Muscle of back (tissue), 11 donors: Measurements from ENCODE around the gene QRFP. TPM values are rescaled to one million over a fixed set of nuclear protein-coding genes. Genes with fewer than 3 reads are reported as not detected.

Experiments used
- DNase-seq, 3 donors: peaks; one replicate each; pipeline versions ENCODE4 v3.0.0 to v3.0.0-alpha.2; 2013
- polyA plus RNA-seq, 10 donors: library from polyadenylated mRNA; unstranded; fragments of 120-200 nt; gene quantifications; one replicate each; pipeline ENCODE4 v1.2.1, GENCODE V29; 2013; ENCODE audit not compliant: insufficient read length in 10 of 10

QRFP gene
- polyA plus RNA-seq, 10 donors, result 0.18 to 0.59 (median 0.29) TPM

- DNase-seq, result no peak
These were observed 23.6 kb downstream of the QRFP start for GRCh38 chr9:130872912-130873503.

GRCh38 chr9:130872508-130872907 lies 24.1 kb downstream of the QRFP start:
- no peak for DNase-seq

- no peak for DNase-seq
These were observed 24.5 kb downstream of the QRFP start for GRCh38 chr9:130872093-130872492.

GRCh38 chr9:130871395-130872062 lies 25.1 kb downstream of the QRFP start:
- no peak for DNase-seq

- DNase-seq, result no peak
These were observed 25.9 kb downstream of the QRFP start for GRCh38 chr9:130870491-130871381.

DNA sequence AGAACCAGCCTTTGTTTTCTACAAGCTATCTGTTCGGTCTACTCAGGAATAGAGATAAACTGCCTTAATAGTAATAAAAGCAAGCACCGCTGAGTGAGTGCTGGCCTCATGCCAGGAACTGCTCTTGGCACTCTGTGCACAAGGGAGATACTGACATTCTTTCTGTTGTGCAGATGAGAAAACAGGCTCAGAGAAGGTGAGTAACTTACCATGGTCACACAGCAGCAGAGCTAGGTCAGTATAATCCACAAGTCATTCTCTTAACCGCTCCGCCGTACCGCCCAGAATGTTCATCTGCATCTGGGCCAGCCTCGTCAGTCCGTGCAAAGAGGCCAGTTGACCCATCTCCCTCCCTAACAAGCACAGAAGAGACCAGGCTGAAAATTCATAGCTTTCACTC lies 27.4 kb downstream of the QRFP start:
- peak in 2 of 3 donors; percentile 33 to 43 for DNase-seq

- no peak for DNase-seq
These were observed 28.4 kb downstream of the QRFP start for GRCh38 chr9:130868230-130868629.

- DNase-seq, result no peak
These were observed 29.1 kb downstream of the QRFP start for GRCh38 chr9:130867556-130867955.

DNA sequence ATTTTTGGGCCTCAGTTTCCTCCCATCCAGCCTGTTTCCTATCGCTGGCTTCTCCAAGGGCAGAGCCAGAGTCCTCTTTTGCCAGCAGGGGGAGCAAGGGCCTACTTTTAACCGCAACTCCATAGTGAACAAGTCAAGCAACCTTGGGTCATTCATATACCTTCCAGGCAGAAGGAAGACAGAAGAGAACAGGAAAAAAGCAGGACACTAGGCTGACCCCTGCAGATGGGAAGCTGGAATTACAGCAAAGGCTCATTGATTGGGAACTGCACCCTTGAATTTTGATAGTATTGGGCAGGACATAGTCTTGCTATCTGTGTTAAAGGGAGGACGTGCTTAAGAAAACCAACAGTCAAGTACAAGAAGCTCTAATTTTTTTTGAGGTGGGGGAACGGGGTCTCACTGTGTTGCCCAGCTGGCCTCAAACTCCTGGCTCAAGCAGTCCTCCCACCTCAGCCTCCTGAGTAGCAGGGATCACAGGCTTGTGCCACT lies 30.1 kb downstream of the QRFP start:
- peak; percentile 75 to 86 (median 81) for DNase-seq

GRCh38 chr9:130865921-130866320 lies 30.7 kb downstream of the QRFP start:
- no peak for DNase-seq

GRCh38 chr9:130864541-130864940 lies 32.1 kb downstream of the QRFP start:
- no peak for DNase-seq

DNA sequence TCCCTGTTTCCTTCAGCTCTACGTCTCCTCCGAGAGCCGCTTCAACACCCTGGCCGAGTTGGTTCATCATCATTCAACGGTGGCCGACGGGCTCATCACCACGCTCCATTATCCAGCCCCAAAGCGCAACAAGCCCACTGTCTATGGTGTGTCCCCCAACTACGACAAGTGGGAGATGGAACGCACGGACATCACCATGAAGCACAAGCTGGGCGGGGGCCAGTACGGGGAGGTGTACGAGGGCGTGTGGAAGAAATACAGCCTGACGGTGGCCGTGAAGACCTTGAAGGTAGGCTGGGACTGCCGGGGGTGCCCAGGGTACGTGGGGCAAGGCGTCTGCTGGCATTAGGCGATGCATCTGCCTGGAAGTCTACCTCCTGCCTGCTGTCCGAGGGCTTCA lies 33.9 kb downstream of the QRFP start:
- DNase-seq, result no peak

- no peak for DNase-seq
These were observed 34.4 kb downstream of the QRFP start for GRCh38 chr9:130862217-130862616.

GRCh38 chr9:130861372-130862180 lies 35.0 kb downstream of the QRFP start:
- no peak for DNase-seq

- peak; percentile 78 to 92 (median 91) for DNase-seq
These were observed 35.9 kb downstream of the QRFP start for GRCh38 chr9:130860458-130861316.

GRCh38 chr9:130858739-130859705 lies 37.6 kb downstream of the QRFP start:
- DNase-seq, result peak in 1 of 3 donors; percentile 74

- peak in 2 of 3 donors; percentile 81 for DNase-seq
These were observed 38.5 kb downstream of the QRFP start for GRCh38 chr9:130857864-130858738.

GRCh38 chr9:130856474-130856873 lies 40.1 kb downstream of the QRFP start:
- no peak for DNase-seq
